OCI-LY3 (cell line): ENCODE data around the gene NMRK2.

Source experiments
- H2AFZ ChIP-seq: fragments of 200-600, 300-600 bp; shearing (Covaris generic); 2 replicates; pipeline ENCODE4 v1.6.0; 2014; ENCODE audit warnings: antibody characterized with exemption, low read depth, low read length
- H3K27ac ChIP-seq: fragments of 200-600, 300-600 bp; sonication (generic); 2 replicates; pipeline ENCODE4 v1.5.1; 2014; ENCODE audit warnings: mild to moderate bottlenecking, low read length, moderate library complexity, mixed read lengths
- H3K27me3 ChIP-seq: fragments of 200-600, 300-600 bp; sonication (generic); 2 replicates; pipeline ENCODE4 v1.6.1; 2014; ENCODE audit warnings: low read depth, low read length, mixed read lengths
- H3K36me3 ChIP-seq: fragments of 200-600, 300-600 bp; sonication (generic); replicated peaks from 2 replicates; pipeline ENCODE3; 2014; ENCODE audit warnings: low read depth, low read length, mixed read lengths
- H3K4me1 ChIP-seq: fragments of 300-600, 200-600 bp; sonication (generic); 2 replicates; pipeline ENCODE4 v1.6.1; 2014; ENCODE audit warnings: low read length, mixed read lengths
- H3K4me2 ChIP-seq: fragments of 200-600, 300-600 bp; sonication (generic); 2 replicates; pipeline ENCODE4 v1.6.1; 2014; ENCODE audit warnings: low read length, mixed read lengths
- H3K4me3 ChIP-seq: fragments of 300-600, 200-600 bp; sonication (generic); 2 replicates; pipeline ENCODE4 v1.5.1; 2014; ENCODE audit warnings: antibody characterized with exemption, mild to moderate bottlenecking, low read length, moderate library complexity
- H3K79me2 ChIP-seq: fragments of 300-600, 200-600 bp; shearing (Covaris generic); 2 replicates; pipeline ENCODE4 v1.6.1; 2014; ENCODE audit warnings: mild to moderate bottlenecking, low read length, mixed read lengths
- H3K9ac ChIP-seq: fragments of 300-600, 200-600 bp; shearing (Covaris generic); 2 replicates; pipeline ENCODE4 v1.6.0; 2014; ENCODE audit warnings: mild to moderate bottlenecking, low read length, moderate library complexity
- H3K9me3 ChIP-seq: fragments of 200-600, 300-600 bp; shearing (Covaris generic); 2 replicates; pipeline ENCODE4 v1.6.1; 2014; ENCODE audit warnings: low read length, mixed read lengths; ENCODE audit not compliant: insufficient read depth
- H4K20me1 ChIP-seq: fragments of 200-600, 300-600 bp; sonication (generic); 2 replicates; pipeline ENCODE4 v1.6.1; 2016; ENCODE audit warnings: low read length, mixed read lengths; ENCODE audit not compliant: insufficient read depth
- CTCF ChIP-seq: fragments of 200-600, 300-600 bp; sonication (generic); IDR thresholded peaks from 2 replicates; pipeline ENCODE4 v1.5.1; 2014; ENCODE audit warnings: antibody characterized with exemption, low read length, low read depth
- EZH2phosphoT487 ChIP-seq: fragments of 200-600 bp; shearing (Covaris generic); IDR thresholded peaks from 2 replicates; pipeline ENCODE4 v1.6.1; 2018; ENCODE audit warnings: antibody characterized with exemption, mixed run types, low read depth

NMRK2 gene

GRCh38 chr19:3979674-3980352 is 46.9 kb downstream of the NMRK2 start:
- H3K4me2 ChIP-seq: no peak overlapping the region

GRCh38 chr19:3980353-3981251 is 47.7 kb downstream of the NMRK2 start:
- H3K36me3 ChIP-seq: peaks cover 91% of the 10 kb centered on the region
- H3K9ac ChIP-seq: no peak overlapping the region
- no peaks in the 10 kb centered on the region for H3K9me3 ChIP-seq
- TF ChIP-seq EZH2phosphoT487: no peak
- no peak overlapping the region for H2AFZ ChIP-seq
- H3K4me2 ChIP-seq: no peak overlapping the region
- H3K4me3 ChIP-seq: no peak overlapping the region
- peaks cover 9% of the 10 kb centered on the region for H3K4me1 ChIP-seq
- peaks cover 93% of the 10 kb centered on the region for H4K20me1 ChIP-seq
- H3K27me3 ChIP-seq: no peaks in the 10 kb centered on the region
- H3K79me2 ChIP-seq: peaks cover 91% of the 10 kb centered on the region
- no peak overlapping the region for H3K27ac ChIP-seq

More at GRCh38 chr19:3979674-3980352, 46.9 kb downstream of the NMRK2 start:
- H4K20me1 ChIP-seq: peaks cover 97% of the 10 kb centered on the region
- TF ChIP-seq EZH2phosphoT487: no peak
- no peak for TF ChIP-seq CTCF
- peaks cover 86% of the 10 kb centered on the region for H3K79me2 ChIP-seq
- H3K27ac ChIP-seq: no peak overlapping the region
- no peaks in the 10 kb centered on the region for H3K9me3 ChIP-seq
- no peak overlapping the region for H3K9ac ChIP-seq
- H3K27me3 ChIP-seq: no peaks in the 10 kb centered on the region
- H2AFZ ChIP-seq: no peak overlapping the region
- peaks cover 9% of the 10 kb centered on the region for H3K4me1 ChIP-seq
- H3K4me3 ChIP-seq: no peak overlapping the region
- peaks cover 95% of the 10 kb centered on the region for H3K36me3 ChIP-seq

- H3K27ac ChIP-seq: no peak overlapping the region
Observed at GRCh38 chr19:3981373-3981735, 48.5 kb downstream of the NMRK2 start.

More at GRCh38 chr19:3981373-3981735, 48.5 kb downstream of the NMRK2 start:
- Histone ChIP-seq H3K4me3 (no peak overlapping the region), H3K79me2 (peaks cover 88% of the 10 kb centered on the region), H4K20me1 (peaks cover 86% of the 10 kb centered on the region), H3K27me3 (no peaks in the 10 kb centered on the region), H3K4me2 (no peak overlapping the region), H3K9ac (no peak overlapping the region), H3K9me3 (no peaks in the 10 kb centered on the region), H3K4me1 (peaks cover 13% of the 10 kb centered on the region), H2AFZ (no peak overlapping the region), H3K36me3 (peaks cover 84% of the 10 kb centered on the region)
- TF ChIP-seq CTCF: no peak
